ENCODE results near the gene TPK1.

The TPK1 gene

DNA sequence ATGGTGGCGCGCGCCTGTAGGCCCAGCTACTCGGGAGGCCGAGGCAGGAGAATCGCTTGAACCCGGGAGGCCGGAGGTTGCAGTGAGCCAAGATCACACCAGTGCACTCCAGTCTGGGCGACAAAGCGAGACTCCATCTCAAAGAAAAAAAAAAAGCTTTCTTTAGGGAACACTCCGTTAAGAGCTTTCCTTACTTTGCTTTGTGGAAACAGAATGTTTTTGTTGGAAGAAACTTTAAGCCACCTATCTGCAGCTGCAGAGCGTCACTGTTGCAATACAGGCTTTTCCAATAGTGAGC, 641 bp upstream of the TPK1 start:
- TF ChIP-seq, protein P1, sequence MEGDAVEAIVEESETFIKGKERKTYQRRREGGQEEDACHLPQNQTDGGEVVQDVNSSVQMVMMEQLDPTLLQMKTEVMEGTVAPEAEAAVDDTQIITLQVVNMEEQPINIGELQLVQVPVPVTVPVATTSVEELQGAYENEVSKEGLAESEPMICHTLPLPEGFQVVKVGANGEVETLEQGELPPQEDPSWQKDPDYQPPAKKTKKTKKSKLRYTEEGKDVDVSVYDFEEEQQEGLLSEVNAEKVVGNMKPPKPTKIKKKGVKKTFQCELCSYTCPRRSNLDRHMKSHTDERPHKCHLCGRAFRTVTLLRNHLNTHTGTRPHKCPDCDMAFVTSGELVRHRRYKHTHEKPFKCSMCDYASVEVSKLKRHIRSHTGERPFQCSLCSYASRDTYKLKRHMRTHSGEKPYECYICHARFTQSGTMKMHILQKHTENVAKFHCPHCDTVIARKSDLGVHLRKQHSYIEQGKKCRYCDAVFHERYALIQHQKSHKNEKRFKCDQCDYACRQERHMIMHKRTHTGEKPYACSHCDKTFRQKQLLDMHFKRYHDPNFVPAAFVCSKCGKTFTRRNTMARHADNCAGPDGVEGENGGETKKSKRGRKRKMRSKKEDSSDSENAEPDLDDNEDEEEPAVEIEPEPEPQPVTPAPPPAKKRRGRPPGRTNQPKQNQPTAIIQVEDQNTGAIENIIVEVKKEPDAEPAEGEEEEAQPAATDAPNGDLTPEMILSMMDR (IDR thresholded peaks at IDR 0.05; ENCODE audit: insufficient read depth, missing control alignments): no peak
- DNase-seq (ENCODE audit: insufficient read length, low spot score): no peak
- no peak for FAIRE-seq

- no peak for FAIRE-seq
- TF ChIP-seq, protein P1 (IDR thresholded peaks at IDR 0.05; ENCODE audit: insufficient read depth, missing control alignments): no peak
Observed at GRCh38 chr7:144835155-144835611, 670 bp downstream of the TPK1 start.

GRCh38 chr7:144834641-144835144, 1.2 kb downstream of the TPK1 start:
- FAIRE-seq (no peak), DNase-seq (ENCODE audit: insufficient read length, low spot score) (no peak)
- TF ChIP-seq, protein P1 (IDR thresholded peaks at IDR 0.05; ENCODE audit: insufficient read depth, missing control alignments): no peak

More at GRCh38 chr7:144835155-144835611, 670 bp downstream of the TPK1 start:
- no peak for DNase-seq (ENCODE audit: insufficient read length, low spot score)

- TF ChIP-seq, protein P1 (IDR thresholded peaks at IDR 0.05; ENCODE audit: insufficient read depth, missing control alignments): no peak
- FAIRE-seq: no peak
- DNase-seq (ENCODE audit: insufficient read length, low spot score): no peak
Observed at GRCh38 chr7:144830811-144831210, 5.0 kb downstream of the TPK1 start.

- no peak for DNase-seq (ENCODE audit: insufficient read length, low spot score)
- TF ChIP-seq, protein P1 (IDR thresholded peaks at IDR 0.05; ENCODE audit: insufficient read depth, missing control alignments): no peak
- no peak for FAIRE-seq
Observed at GRCh38 chr7:144830024-144830785, 5.6 kb downstream of the TPK1 start.

DNA sequence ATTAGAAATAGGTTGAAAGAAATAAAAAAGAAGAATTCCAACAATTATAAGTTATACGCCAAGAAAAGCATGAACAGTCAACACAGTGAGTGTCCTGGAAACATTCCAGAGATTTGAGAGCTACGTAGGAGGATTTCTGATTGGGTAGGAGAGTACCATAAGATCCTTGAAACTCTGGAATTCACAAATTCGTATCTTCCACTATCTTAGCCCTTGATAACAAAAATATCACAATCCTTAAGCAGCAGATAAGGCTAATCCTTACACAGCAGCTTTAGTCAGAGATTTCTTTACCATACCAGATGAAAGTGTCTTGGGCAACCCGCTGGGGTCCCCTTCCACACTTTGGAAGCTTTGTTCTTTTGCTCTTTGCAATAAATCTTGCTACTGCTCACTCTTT, 8.2 kb downstream of the TPK1 start:
- FAIRE-seq (peak; percentile 6), DNase-seq (ENCODE audit: insufficient read length, low spot score) (no peak)
- TF ChIP-seq, protein P1 (IDR thresholded peaks at IDR 0.05; ENCODE audit: insufficient read depth, missing control alignments): no peak

DNA sequence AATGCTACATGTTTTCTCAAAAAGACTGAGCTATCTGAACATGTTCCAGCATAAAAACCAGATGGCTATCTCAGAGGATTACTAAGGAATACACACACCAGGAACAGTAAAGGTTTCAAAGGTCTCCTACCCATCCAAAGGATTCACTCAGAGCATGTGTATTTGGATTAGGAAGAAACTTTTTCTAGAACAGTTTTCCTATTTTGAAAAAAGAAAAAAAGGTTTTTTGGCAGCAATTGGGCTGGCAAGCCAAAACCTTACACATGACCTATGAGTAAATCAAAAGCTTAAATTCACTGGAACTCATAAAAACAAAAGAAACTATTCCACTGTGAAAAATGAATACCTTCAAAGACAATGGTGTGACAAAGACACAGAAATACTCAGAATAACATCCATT, 9.6 kb downstream of the TPK1 start:
- TF ChIP-seq, protein P1 (IDR thresholded peaks at IDR 0.05; ENCODE audit: insufficient read depth, missing control alignments): no peak
- FAIRE-seq: no peak
- no peak for DNase-seq (ENCODE audit: insufficient read length, low spot score)

All from D721Med (cell line).